HG02938 (cell line): ENCODE measurements around the gene PARN.
A peak's percentile ranks its signal among the peaks of the same experiment; 100 is the strongest.
"Not testable (repeated sequence)": the region's sequence is repeated elsewhere in the genome, so short reads cannot be mapped to it uniquely, and the experiment has no call there.

Experiments used
- ATAC-seq: cut with Tn5 transposase; IDR thresholded peaks from one replicate; pipeline ENCODE4 v1.9.1; 2021; ENCODE audit warnings: mild to moderate bottlenecking, moderate library complexity; ENCODE audit not compliant: unreplicated experiment

Gene PARN

DNA sequence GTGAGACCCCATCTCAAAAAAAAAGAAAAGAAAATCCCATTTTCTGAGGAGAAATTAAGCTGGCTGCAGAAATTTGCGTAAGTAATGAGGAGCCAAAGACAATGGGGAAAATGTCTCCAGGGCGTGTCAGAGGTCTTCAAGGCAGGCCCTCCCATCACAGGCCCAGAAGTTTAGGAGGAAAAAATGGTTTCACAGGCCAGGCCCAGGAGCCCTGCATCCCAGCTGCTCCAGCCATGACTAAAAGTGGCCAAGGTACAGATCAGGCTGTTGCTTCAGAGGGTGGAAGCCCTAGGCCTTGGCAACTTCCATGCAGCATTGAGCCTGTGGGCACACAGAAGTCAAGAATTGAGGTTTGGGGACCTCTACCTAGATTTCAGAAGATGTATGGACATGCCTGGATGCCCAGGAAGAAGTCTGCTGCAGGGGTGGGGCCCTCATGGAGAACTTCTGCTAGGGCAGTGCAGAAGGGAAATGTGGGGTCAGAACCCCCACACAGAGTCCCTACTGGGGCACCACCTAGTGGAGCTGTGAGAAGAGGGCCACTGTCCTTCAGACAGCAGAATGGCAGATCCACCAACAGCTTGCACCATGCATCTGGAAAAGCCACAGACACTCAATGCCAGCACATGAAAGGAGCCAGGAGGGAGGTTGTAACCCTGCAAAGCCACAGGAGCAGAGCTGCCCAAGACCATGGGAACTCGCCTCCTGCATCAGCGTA is 55.2 kb downstream of the PARN start:
- not testable (repeated sequence) for ATAC-seq

DNA sequence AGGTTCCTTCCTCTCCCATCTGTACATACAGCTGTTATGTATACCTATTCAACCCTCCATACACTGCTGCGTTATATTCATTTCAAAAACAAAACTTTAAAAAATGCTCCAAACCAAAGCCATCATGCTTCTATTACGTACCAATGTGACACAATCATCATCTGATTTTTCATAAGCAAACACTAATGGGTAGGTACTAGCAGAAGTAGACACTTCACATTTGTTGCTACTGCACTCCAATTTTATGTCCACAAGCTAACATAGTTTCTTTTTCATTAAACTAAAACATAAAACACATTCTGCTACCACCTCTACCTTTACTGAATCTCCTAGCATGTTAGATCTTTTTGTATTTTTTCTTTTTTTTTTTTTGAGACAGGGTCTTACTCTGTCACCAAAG is 57.5 kb downstream of the PARN start:
- ATAC-seq: no peak

DNA sequence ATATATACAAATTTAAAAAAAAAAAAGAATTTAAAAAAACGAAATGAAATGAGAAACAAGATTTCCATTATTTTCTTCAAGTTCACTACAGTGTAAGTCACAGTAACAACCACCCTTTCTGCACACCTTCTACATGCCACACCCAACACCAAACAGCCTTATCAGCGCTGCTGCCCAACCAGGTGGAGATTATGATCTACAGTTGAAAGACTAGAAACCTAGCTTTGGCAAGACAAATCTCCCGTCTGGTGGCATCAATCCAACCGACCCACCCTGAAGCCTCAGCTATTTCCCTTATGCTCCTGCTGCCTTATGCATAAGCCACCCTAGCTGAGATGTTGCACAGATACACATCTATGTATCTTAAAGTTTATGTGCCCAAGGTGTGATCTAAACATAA is 60.8 kb downstream of the PARN start:
- ATAC-seq: no peak

DNA sequence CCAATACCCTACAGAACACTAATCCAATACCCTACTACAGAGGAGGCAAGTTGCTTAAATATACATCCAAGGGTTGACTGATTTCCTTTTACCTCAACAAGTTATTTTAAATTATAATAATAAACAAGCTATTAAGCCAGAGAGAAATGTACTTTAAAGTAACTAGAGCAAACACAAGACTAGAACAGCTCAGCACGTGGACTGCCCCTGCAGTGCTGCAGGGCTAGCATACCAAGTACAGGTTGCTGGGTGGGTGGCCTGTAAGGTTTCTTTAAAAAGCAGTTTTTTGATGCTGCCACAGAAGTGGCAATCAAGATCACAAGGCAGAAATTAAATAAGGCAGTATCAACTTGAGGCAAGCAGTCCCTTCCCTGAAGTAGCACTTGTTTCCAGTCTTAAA is 63.5 kb downstream of the PARN start:
- ATAC-seq: no peak

DNA sequence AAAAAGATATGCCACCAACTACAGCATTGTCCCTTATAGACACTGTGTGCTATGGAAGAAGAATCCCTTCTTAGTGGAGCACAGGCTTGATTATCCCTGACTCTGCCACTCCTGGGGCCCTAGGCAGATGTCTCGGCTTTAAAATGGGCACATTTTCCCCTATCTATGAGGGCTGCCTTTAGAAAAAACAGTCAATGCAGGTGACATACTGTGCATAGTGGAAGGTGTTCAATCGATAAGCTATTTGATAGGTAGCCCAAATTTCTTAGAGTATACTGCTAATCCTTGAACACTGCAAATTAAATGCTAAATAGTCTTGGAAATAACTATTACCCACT is 64.4 kb downstream of the PARN start:
- no peak for ATAC-seq

DNA sequence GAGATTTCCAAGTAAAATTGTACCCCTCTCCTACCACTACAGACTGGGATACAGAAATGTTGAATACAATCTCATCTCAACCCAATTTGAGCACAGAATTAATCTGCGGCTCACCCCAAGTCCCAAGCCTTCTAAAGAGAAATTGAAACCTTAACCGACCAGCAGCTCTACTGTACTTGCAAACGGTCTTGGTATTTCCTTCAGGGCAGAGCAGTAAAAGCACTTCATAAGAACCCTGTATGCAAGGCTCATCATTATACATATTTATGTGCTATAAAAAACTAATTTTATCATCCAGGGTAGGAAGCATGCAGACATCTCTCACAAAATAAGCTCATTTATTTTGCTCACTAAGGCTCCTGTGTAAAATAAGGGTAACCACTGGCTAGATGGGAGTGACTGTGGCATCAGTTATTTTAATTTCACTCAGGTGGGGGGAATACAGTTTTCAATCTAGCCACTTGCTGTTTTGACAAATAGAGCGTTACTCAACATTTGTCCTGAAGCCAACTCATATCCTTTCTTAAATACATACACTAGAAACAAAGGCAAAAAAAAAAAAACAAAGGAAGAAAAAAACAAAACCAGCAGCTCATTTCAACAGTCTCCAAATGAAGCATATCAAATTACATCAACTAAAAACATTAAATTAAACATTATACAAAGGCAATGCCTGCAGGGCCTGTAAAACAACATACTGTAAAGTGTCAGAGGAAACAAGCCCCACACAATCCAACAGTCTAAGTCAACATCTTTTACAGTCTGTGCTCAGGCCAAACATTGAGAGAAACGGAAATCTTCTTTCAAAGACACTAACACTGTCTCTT is 65.0 kb downstream of the PARN start:
- ATAC-seq: no peak

DNA sequence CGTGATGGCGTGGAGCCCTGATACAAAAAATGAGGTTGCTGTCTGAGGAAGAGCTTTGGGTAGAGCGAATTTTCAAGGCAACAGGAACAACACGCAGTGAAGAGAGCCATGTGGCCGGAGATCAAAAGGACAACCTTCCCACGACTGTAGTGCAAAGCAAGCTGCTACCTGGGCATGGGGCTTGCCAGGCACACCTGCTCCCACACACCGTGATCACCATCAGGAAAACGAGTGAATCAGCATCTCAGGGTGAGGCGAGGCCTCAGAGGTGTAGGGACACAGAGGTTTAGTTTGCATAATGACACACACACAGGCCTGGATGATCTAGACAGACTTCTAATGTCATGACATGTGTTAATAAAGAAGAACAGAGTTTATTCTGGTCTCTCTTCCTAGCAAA is 65.7 kb downstream of the PARN start:
- ATAC-seq: no peak

DNA sequence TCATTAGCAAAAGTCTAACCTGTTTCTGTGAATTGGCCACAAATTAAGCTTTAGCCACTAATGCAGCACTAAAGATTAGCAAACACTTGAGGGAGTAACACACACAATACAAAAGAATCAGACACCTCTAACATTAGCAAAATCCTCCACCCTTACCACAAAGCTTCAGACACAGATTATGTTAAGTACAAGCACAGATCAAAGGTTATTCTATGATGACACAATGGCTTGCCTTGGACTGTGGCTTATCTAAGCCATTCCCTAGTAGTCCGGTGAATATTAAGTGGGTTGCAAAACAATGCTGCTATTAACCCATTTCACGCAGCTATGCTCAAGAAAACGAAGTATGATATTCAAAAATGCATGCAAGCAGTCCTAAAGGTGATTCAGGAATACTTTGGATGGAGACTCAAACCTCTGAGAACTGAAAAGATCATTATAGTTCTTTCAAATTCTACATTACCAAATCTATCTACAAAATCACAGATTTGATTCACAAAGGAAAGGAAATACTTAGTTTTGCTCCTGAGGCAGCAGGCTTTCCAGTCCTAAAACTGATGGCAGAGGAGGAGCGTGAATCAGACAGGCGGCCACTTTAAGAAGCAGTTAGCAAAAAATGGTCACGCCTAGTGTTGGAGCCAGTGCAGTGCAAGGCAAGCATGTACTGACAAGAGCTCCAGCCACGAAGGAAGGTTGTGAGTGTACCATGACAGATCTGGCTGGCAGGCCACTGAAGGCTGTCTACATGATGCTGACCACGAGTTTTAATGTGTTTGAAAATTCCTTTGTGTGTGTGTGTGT is 67.2 kb downstream of the PARN start:
- ATAC-seq: no peak

DNA sequence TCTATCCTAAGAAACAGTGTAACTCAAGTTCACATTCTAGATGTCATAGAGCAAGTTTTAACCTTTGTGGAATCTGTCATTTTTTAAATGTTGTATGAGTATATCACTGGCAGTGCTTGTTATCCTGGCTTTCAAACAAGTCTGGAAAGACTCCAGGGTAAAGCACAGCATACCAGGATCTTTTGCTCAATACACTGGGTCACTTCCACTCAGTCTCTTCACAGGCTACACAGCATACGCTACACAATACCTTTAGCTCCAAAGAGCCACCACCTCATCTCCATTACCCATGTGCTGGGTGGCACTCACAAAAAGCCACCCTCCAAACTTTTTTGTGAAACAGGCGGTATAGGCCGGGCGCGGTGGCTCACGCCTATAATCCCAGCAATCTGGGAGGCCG is 69.5 kb downstream of the PARN start:
- ATAC-seq: no peak

DNA sequence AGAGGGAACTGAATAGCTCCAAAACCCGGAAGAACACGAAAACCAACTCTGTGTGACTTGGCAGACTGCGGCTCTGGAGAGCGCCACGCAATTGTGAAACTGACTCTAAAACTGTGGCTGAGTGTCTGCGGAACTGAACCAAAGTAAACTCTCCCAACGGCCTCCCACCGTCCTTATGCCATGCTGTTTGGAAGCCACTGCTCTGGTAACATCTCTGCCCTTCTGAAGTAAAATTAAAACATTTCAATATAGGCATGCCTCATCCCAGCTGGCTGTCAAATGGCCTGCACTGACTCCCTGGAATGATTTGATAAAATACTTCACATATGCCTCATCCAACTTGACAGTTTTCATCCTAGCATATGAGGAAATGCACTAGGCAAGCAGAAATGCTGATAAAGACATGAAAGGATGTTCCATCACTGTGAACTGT is 70.2 kb downstream of the PARN start:
- ATAC-seq: peak; percentile 61

DNA sequence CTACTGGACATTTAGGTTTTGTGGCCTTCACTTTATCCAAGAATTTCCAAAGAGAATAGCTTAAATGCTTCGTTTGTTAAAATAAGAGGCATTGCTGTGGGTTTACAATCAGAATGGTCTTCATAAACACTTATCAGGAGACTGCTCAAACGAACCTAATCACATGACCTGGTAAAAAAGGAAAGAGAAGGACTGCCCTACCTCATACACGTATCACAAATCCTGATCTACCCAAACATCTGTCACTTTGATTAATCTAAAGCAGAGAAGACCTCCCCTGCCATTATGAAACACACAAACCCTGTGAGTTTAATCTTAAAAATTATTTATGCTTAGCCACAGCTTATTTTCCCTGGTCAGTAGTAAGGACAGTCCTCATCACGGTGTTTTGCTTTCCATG is 76.6 kb downstream of the PARN start:
- ATAC-seq: no peak

DNA sequence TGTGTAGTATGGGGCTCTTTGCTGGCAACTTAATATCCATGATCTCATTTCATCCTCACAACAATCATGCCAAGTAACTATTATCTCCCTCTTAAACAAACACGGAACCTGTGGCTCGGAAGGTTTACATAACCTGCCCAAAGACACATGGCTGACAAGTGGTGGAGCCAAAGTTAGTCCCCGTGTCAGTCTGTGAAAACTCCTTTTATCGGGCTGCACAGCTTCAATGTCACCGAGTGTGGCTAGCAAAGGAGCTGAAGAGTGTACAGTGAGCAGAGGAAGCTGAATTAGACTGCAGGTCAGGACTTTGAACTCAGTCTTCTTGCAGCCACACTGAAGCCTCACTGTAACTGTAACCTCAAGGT is 80.3 kb downstream of the PARN start:
- no peak for ATAC-seq

DNA sequence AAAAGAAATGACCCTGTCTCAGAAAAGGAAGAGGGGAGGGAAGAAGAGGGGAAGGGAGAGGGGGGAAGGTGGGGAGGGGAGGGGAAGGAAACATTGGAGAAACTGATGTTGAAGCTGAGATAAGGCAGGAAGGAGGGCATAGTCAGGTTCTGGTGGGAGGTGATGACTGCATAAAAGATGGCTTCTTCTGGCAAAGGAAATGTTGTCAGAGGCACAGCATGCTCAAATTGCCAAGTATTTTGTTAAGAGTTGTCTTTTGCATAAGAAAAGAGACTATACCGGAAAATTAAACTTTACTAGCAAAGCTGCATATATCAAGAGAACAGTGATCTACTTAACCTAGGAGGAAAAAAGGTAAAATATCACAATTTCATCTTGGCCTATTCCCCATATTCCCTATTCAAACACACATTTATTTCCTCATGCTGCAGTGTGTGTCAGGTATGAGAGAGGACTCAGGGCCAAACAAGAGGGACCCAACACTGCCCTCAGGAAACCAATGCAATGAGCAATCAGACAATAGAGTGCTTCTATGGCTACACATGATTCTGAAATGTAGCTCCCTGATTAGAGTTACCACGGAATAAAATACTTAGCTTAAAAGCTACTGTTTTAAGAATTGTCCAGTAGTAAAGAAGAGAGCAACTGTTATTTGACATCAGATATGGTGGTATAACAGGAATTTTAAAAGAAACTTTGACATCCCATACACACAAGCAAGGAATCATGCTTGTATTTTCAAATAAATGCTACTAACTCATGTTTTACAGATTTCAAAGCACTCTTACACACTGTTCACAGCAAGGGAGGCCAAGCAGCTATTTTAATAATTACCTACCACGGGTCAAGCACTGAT is 80.9 kb downstream of the PARN start:
- ATAC-seq: no peak

DNA sequence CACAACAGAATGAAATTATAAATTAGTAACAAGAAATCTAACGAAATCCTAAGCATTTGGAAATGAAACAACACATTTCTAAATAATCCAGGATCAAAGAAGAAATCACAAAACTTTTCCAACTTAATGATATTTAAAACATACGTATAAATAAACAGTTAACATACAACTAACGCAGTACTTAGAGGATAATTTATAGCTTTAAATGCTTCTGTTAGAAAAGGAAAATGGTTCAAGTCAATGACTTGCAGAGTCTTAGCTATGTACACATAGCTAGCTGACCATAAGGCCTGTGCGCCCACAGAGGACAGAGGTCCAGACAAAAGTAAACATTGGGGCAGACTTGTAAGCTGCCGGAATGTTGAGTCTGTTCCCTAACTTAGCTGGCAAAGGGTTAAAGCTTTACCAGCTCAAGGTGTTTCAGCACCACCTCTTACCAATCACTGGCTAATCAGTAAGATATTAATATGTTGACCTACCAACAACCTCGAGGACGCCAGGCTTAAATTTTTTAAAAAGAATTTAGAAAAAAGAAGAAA is 84.6 kb downstream of the PARN start:
- ATAC-seq: no peak

DNA sequence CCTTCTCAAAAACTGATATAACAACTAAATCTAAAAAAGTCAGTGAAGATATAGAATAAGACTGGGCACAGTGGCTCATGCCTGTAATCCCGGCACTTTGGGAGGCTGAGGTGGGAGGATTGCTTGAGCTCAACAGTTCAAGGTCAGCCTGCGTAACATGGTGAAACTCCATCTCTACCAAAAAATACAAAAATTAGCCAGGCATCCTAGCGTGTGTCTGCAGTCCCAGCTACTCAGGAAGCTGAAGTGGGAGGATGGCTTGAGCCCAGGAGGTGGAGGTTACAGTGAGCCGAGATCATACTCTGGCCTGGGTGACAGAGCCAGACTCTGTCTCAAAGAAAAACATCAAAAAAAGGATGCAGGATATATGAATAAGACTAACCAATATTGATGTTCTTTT is 85.2 kb downstream of the PARN start:
- not testable (repeated sequence) for ATAC-seq

DNA sequence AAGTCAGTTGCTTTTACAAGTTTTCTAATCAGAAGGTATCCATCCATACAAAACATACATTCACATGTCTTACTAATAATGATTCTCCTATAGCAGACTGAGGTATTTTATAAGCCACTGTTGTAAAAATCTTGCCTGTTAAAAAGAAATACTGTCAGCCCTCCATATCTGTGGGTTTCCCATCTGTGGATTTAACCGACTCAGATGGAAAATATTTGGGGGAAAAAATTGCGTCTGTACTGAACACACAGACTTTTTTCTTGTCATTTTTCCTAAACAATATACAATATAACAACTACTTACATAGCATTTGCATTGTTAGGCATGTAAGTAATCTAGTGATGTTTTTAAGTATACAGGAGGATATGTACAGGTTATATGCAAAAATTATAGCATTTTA is 90.4 kb downstream of the PARN start:
- ATAC-seq: no peak

DNA sequence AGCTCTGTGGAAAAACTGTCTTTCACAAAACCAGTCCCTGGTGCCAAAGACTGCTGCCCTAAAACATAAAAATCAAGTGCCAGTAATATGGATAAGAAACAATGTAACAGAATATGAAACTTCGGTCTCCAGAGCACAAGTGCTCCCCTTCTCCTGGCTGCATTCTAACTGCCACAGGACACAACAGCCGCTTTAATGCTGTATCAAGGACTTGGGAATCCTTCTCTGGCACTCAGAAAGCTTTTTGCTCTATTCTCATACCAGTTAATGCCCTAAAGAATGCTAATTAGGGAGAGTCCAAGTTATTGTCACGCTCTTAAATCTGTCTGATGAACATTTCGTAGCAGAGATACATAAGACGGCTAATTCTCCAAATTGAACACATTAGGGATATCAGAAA is 90.9 kb downstream of the PARN start:
- no peak for ATAC-seq

DNA sequence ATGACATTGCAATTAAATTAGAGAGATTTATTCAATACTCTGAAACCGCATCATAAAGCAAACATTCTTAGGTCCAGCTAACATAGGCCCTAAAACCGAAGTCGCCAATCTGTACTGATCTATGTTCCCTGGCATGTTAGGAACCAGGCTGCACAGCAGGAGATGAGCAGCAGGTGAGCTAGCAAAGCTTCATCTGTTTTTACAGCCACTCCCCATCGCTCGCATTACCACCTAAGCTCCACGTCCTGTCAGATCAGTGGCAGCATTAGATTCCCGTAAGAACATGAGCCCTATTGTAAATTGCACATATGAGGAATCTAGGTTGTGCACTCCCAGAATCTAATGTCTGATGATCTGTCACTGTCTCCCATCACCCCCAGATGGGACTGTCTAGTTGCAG is 91.5 kb downstream of the PARN start:
- no peak for ATAC-seq

DNA sequence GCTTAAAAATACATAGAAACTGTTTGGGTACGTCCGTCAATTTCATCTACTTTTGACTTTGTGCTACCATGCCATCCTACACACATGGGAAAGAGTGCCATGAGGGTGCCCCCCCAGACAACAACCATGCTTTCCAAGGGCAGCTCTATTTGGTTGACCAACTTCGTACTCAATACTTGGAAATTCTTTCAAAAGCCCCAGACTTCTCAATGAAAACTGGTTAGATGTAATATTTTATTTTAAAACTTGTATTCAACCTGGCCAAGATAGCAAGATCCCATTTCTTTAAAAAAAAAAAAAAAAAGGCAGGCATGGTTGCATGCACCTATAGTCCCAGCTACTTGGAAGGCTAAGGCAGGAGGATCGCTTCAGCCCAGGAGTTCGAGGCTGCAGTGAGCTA is 98.4 kb downstream of the PARN start:
- no peak for ATAC-seq

DNA sequence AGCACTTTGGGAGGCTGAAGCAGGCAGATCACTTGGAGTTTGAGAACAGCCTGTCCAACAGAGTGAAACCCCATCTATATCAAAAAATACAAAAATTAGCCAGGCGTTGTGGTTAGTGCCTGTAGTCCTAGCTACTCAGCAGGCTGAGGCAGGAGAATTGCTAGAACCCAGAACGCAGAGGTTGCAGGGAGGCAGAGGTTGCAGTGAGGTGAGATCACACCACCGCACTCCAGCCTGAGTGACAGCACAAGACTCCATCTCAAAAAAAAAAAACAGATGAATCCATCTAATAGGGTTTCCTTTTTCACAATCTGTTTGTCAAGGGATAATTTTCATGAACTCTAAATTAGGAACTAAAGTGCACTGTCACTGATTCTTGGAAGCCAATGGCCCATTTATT is 99.0 kb downstream of the PARN start:
- ATAC-seq: no peak

DNA sequence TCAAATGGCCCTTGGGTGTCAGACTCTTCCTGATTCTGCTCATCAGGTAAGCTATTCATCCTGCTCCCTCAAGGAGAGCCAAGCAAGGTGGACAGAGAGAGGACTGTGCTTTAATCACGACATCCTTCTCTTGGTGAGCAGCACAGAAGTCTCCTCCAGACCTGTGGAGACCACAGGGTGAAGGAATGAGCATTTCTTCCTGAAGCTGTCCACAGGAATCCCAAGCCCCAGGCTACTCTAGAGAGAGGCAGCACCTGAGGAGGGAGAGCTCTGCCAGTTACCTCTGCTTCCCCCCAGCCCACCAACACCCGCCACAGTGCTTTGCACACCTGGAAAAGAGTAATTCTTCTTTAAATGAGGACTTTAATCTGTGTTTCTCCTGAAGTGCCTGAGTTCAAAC is 100.0 kb downstream of the PARN start:
- ATAC-seq: no peak
